Panc1 (cell line): ENCODE measurements around the gene CENPP. TPM values are rescaled to one million over a fixed set of nuclear protein-coding genes. Genes with fewer than 3 reads are reported as not detected.

ENCODE experiments used
- ATAC-seq: fragments of 200-7000 bp; cut with Tn5 transposase; 2 replicates; pipeline ENCODE4 v1.9.1; 2020; ENCODE audit warnings: mild to moderate bottlenecking, moderate library complexity
- BruUV-seq: library from RNA; stranded (reverse); fragments of 400-500 nt; replicated peaks from 2 replicates; lab custom pipeline; 2021; lab: Mats Ljungman, UMichigan
- CTCF ChIA-PET: fragments of 300-600 bp; sonication (Branson Sonifier 250); formaldehyde crosslinking; loops from one replicate; lab custom pipeline; 2022; ENCODE audit warnings: antibody characterized with exemption; lab: Charles Lee
- POLR2A ChIA-PET: fragments of 300-600 bp; sonication (Branson Sonifier 250); formaldehyde crosslinking; loops from one replicate; lab custom pipeline; 2022; ENCODE audit warnings: antibody characterized with exemption; lab: Charles Lee
- DNase-seq: peaks from one replicate; pipeline ENCODE4 v3.0.0-alpha.2; 2010; ENCODE audit warnings: low read depth, low spot score
- H3K27ac ChIP-seq: 2 replicates; pipeline ENCODE4 v1.5.1; 2011; ENCODE audit warnings: mild to moderate bottlenecking, low read length, inconsistent platforms
- H3K27me3 ChIP-seq: fragments of 200-500 bp; sonication (Bioruptor generic); 2 replicates; pipeline ENCODE4 v1.6.0; 2014; ENCODE audit warnings: low read length, inconsistent platforms; ENCODE audit not compliant: control insufficient read depth, insufficient read depth
- H3K36me3 ChIP-seq: fragments of 200-500 bp; sonication (Bioruptor generic); 2 replicates; pipeline ENCODE4 v1.5.1; 2014; ENCODE audit warnings: inconsistent platforms, mild to moderate bottlenecking, low read length, moderate library complexity; ENCODE audit not compliant: control insufficient read depth, insufficient read depth
- H3K4me1 ChIP-seq: 2 replicates; pipeline ENCODE4 v1.5.1; 2011; ENCODE audit warnings: inconsistent platforms, mild to moderate bottlenecking, low read length, moderate library complexity; ENCODE audit not compliant: control insufficient read depth, insufficient read depth
- H3K4me3 ChIP-seq, 2 experiments: 2 replicates each; pipeline ENCODE4 v1.5.1; 2011 to 2012; ENCODE audit warnings: low read depth in 2 of 2, low read length in 2 of 2, mild to moderate bottlenecking in 2 of 2, inconsistent platforms in 1 of 2, moderate library complexity in 1 of 2
- H3K9me3 ChIP-seq: fragments of 200-500 bp; sonication (Bioruptor generic); 2 replicates; pipeline ENCODE4 v1.5.1; 2014; ENCODE audit warnings: low read depth, mild to moderate bottlenecking, inconsistent platforms, low read length, moderate library complexity; ENCODE audit not compliant: control insufficient read depth, insufficient read depth
- POLR2AphosphoS5 ChIP-seq: IDR thresholded peaks from 2 replicates; pipeline ENCODE4 v1.6.1; 2012; ENCODE audit warnings: mild to moderate bottlenecking, low read depth, low read length, moderate library complexity
- REST ChIP-seq, 2 experiments: IDR thresholded peaks; 2 replicates each; pipeline ENCODE4 v1.6.1; 2011 to 2012; ENCODE audit warnings: low read depth in 2 of 2, control low read depth in 1 of 2, low read length in 1 of 2, mild to moderate bottlenecking in 1 of 2, moderate library complexity in 1 of 2; ENCODE audit not compliant: insufficient read depth in 1 of 2
- SIN3A ChIP-seq: IDR thresholded peaks from 2 replicates; pipeline ENCODE4 v1.6.1; 2012; ENCODE audit warnings: low read depth, mild to moderate bottlenecking, low read length, moderate library complexity, borderline replicate concordance; ENCODE audit not compliant: insufficient read depth
- TCF7L2 ChIP-seq: IDR thresholded peaks from 2 replicates; pipeline ENCODE4 v1.6.1; 2011; ENCODE audit warnings: mild to moderate bottlenecking, low read depth, low read length, inconsistent platforms
- in situ Hi-C: cut with HindIII; loops from 2 replicates; pipeline ENCODE4 v1.10.0; 2016; ENCODE audit warnings: low sequenced_read_pairs, low pct_unique_long_range_greater_than_20kb
- intact Hi-C: fragments of 100-400 bp; cut with micrococcal nuclease; formaldehyde crosslinking; loops from one replicate; pipeline ENCODE4 v1.10.0; 2022; ENCODE audit not compliant: unreplicated experiment
- total RNA-seq: library from RNA; stranded (reverse); gene quantifications from one replicate; pipeline ENCODE4 v1.2.1, GENCODE V29; 2021; ENCODE audit not compliant: unreplicated experiment
- TF ChIP-seq, protein P1 (sequence below): fragments of 450-650 bp; IDR thresholded peaks from 2 replicates; pipeline ENCODE4 v1.5.1; 2017; ENCODE audit warnings: mild to moderate bottlenecking

The CENPP gene
- total RNA-seq, 1 experiment from 2014 or later: 6.7 TPM

DNA sequence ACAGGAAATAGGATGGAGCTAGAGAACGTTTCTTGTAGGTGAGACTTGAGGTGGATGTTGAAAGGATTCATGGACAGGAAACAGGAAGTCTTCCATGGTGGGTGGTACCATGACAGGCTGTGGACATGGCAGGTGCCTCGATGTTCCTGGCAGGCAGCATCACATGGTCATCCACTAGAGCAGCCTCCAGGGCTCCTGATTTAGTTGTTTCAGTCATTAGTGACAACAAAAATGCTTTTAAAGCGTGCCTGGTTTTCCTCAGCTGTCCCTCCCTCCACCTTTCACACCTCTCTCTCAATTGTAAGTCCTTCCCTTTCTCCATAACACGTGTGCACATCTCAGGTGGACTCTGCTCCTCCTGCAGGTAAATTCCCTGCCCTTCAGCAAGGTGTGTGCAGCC lies 181.7 kb downstream of the CENPP start:
- in situ Hi-C loops: no loop called here
- H3K4me3 ChIP-seq: no peak overlapping the region
- no peak for ATAC-seq
- no peaks in the 10 kb centered on the region for H3K9me3 ChIP-seq
- TF ChIP-seq SIN3A (no peak), POLR2AphosphoS5 (no peak), REST (IDR thresholded peaks at IDR 0.05; ENCODE audit: insufficient read depth in 1 of 2, low read depth in 2 of 2, low read length in 1 of 2) (no peak), TCF7L2 (no peak)
- TF ChIP-seq, protein P1, sequence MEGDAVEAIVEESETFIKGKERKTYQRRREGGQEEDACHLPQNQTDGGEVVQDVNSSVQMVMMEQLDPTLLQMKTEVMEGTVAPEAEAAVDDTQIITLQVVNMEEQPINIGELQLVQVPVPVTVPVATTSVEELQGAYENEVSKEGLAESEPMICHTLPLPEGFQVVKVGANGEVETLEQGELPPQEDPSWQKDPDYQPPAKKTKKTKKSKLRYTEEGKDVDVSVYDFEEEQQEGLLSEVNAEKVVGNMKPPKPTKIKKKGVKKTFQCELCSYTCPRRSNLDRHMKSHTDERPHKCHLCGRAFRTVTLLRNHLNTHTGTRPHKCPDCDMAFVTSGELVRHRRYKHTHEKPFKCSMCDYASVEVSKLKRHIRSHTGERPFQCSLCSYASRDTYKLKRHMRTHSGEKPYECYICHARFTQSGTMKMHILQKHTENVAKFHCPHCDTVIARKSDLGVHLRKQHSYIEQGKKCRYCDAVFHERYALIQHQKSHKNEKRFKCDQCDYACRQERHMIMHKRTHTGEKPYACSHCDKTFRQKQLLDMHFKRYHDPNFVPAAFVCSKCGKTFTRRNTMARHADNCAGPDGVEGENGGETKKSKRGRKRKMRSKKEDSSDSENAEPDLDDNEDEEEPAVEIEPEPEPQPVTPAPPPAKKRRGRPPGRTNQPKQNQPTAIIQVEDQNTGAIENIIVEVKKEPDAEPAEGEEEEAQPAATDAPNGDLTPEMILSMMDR: no peak
- no peak overlapping the region for H3K27ac ChIP-seq
- BruUV-seq: no TSS peak
- H3K27me3 ChIP-seq: no peaks in the 10 kb centered on the region
- POLR2A ChIA-PET: no interaction called here
- H3K36me3 ChIP-seq: no peaks in the 10 kb centered on the region
- intact Hi-C loops: no loop called here
- DNase-seq: no peak
- no peaks in the 10 kb centered on the region for H3K4me1 ChIP-seq
- CTCF ChIA-PET: no interaction called here

- H3K27ac ChIP-seq: no peak overlapping the region
- H3K4me1 ChIP-seq: no peaks in the 10 kb centered on the region
- no peaks in the 10 kb centered on the region for H3K9me3 ChIP-seq
- in situ Hi-C loops: no loop called here
- CTCF ChIA-PET: no interaction called here
- no TSS peak for BruUV-seq
- DNase-seq (no peak), ATAC-seq (no peak)
- POLR2A ChIA-PET: no interaction called here
- TF ChIP-seq REST (IDR thresholded peaks at IDR 0.05; ENCODE audit: insufficient read depth in 1 of 2, low read depth in 2 of 2, low read length in 1 of 2) (no peak), SIN3A (no peak), POLR2AphosphoS5 (no peak), TCF7L2 (no peak)
- TF ChIP-seq, protein P1: no peak
- H3K36me3 ChIP-seq: no peaks in the 10 kb centered on the region
- no peak overlapping the region for H3K4me3 ChIP-seq
- no peaks in the 10 kb centered on the region for H3K27me3 ChIP-seq
- intact Hi-C loops: no loop called here
These were observed 182.5 kb downstream of the CENPP start for GRCh38 chr9:92508018-92508820.
